Measurements from ENCODE around the gene FMO5. TPM values are rescaled to one million over a fixed set of nuclear protein-coding genes. Genes with fewer than 3 reads are reported as not detected.

Gene FMO5
- polyA plus RNA-seq, 1 donor from 2014 or later, result not detected

DNA sequence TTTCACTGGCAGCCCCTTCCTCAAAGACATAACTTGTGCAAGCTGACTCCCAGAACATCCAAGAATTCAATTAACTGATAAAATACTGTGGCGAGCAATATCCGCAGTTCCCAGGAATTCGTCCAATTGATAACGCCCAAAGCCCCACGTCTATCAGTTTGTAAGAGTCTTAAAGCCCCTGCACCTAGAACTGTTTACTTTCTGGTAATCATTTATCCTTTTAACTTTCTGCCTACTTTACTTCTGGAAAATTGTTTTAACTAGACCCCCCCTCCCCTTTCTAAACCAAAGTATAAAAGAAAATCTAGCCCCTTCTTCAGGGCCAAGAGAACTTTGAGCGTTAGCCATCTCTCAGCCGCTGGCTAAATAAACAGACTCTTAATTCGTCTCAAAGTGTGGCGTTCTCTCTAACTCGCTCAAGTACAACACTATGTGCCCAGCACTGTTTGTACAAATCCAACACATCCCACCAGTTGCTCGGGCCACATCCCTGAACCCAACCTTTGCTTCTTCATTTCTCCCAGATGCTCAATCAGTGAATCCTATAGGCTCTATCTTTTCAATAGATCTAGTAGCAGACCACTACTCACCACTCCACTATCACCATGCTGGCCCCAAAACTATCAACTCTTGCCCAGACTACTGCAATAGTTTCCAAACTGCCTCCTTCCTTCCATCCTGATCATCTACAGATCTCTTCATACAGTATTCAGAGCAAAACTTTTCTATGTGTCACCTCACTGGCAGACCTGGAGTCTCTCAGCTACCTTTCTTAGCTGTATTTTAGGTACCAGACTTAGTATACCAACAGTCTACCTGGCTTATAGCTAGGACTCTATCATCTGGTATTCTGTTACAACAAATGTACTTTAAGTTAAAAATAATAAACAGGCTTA is 14.0 kb upstream of the FMO5 start:
- no peak overlapping the region for H2AFZ ChIP-seq (ENCODE audit: low read depth, low read length)
- no peak overlapping the region for H3K27ac ChIP-seq (ENCODE audit: low read length)
- no peak for TF ChIP-seq TAF1 (IDR thresholded peaks at IDR 0.05; ENCODE audit: low read depth)
- no peak for TF ChIP-seq POLR2AphosphoS5 (IDR thresholded peaks at IDR 0.05)
- TF ChIP-seq, protein P1, sequence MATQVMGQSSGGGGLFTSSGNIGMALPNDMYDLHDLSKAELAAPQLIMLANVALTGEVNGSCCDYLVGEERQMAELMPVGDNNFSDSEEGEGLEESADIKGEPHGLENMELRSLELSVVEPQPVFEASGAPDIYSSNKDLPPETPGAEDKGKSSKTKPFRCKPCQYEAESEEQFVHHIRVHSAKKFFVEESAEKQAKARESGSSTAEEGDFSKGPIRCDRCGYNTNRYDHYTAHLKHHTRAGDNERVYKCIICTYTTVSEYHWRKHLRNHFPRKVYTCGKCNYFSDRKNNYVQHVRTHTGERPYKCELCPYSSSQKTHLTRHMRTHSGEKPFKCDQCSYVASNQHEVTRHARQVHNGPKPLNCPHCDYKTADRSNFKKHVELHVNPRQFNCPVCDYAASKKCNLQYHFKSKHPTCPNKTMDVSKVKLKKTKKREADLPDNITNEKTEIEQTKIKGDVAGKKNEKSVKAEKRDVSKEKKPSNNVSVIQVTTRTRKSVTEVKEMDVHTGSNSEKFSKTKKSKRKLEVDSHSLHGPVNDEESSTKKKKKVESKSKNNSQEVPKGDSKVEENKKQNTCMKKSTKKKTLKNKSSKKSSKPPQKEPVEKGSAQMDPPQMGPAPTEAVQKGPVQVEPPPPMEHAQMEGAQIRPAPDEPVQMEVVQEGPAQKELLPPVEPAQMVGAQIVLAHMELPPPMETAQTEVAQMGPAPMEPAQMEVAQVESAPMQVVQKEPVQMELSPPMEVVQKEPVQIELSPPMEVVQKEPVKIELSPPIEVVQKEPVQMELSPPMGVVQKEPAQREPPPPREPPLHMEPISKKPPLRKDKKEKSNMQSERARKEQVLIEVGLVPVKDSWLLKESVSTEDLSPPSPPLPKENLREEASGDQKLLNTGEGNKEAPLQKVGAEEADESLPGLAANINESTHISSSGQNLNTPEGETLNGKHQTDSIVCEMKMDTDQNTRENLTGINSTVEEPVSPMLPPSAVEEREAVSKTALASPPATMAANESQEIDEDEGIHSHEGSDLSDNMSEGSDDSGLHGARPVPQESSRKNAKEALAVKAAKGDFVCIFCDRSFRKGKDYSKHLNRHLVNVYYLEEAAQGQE (IDR thresholded peaks at IDR 0.05; ENCODE audit: borderline replicate concordance), result no peak
- TF ChIP-seq EZH2 (IDR thresholded peaks at IDR 0.05; ENCODE audit: borderline replicate concordance, insufficient read depth, low read length, poor library complexity, severe bottlenecking), result no peak
- no peak for TF ChIP-seq MXI1 (conservative IDR thresholded peaks at IDR 0.05; ENCODE audit: poor library complexity, severe bottlenecking)
- TF ChIP-seq EP300 (conservative IDR thresholded peaks at IDR 0.05; ENCODE audit: poor library complexity, severe bottlenecking), result no peak
- TF ChIP-seq, protein P2, sequence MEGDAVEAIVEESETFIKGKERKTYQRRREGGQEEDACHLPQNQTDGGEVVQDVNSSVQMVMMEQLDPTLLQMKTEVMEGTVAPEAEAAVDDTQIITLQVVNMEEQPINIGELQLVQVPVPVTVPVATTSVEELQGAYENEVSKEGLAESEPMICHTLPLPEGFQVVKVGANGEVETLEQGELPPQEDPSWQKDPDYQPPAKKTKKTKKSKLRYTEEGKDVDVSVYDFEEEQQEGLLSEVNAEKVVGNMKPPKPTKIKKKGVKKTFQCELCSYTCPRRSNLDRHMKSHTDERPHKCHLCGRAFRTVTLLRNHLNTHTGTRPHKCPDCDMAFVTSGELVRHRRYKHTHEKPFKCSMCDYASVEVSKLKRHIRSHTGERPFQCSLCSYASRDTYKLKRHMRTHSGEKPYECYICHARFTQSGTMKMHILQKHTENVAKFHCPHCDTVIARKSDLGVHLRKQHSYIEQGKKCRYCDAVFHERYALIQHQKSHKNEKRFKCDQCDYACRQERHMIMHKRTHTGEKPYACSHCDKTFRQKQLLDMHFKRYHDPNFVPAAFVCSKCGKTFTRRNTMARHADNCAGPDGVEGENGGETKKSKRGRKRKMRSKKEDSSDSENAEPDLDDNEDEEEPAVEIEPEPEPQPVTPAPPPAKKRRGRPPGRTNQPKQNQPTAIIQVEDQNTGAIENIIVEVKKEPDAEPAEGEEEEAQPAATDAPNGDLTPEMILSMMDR (IDR thresholded peaks at IDR 0.05; ENCODE audit: poor library complexity, severe bottlenecking), result no peak
- TF ChIP-seq SMC3 (conservative IDR thresholded peaks at IDR 0.05; ENCODE audit: poor library complexity), result no peak
- no peak for TF ChIP-seq RAD21 (conservative IDR thresholded peaks at IDR 0.05)
- H4K20me1 ChIP-seq (ENCODE audit: insufficient read depth), result no peaks in the 10 kb centered on the region
- no peaks in the 10 kb centered on the region for H3K9me2 ChIP-seq (ENCODE audit: insufficient read depth, low read length)
- H3K4me2 ChIP-seq (ENCODE audit: low read length), result no peak overlapping the region
- H3K9ac ChIP-seq (ENCODE audit: low read length), result no peak overlapping the region
- H3K9me3 ChIP-seq (ENCODE audit: low read length), result peaks cover 3% of the 10 kb centered on the region
- H3K36me3 ChIP-seq (ENCODE audit: insufficient read depth, low read length), result no peaks in the 10 kb centered on the region
- no peak overlapping the region for H3K4me3 ChIP-seq (ENCODE audit: low read length)
- no peaks in the 10 kb centered on the region for H3F3A ChIP-seq (ENCODE audit: insufficient read depth, low read length, poor library complexity, severe bottlenecking)
- H3K79me2 ChIP-seq (replicated peaks; ENCODE audit: insufficient read depth, low read length), result peaks cover 1% of the 10 kb centered on the region
- no peaks in the 10 kb centered on the region for H3K27me3 ChIP-seq (ENCODE audit: insufficient read depth, low read depth, low read length)

DNA sequence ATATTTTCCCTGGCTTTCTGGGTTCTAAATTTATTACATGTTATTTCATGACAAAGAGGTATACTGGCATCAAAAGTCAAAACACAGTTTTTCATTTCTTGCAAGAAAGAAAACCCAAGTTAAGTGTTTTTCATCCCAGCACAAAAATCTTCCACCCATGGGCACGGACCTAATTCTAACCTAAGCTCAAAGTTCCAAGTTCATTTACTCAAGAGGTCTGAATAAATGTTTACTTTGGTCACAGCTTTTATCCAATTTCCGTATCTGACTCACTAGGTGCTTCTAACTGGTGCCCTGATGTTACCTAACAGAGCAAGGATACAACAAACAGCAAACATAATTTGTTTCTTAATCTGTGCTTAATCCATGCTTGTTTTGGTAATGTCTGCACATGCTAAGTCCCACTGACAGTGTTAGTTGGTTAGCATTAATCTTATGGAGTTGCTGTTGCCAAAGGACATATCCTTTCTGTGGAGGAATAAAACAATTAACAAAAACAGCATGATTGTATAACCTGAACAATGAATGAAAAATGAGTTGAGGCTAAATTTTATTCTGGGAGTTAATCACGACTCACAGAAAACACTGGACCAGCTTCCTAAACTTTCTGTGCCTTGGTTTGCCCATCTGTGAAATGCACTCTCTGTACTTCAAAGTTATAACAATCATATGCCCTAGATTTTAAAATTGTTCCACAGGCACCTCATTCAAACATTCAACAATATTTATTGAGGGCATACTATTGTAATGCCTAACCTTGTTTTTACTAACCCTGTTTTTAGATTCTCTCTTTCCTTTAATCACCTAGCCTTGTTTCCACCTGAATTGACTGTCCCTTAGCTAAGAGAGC is 13.1 kb upstream of the FMO5 start:
- Histone ChIP-seq H2AFZ (ENCODE audit: low read depth, low read length) (no peak overlapping the region), H3K9me3 (ENCODE audit: low read length) (peaks cover 3% of the 10 kb centered on the region), H3K79me2 (replicated peaks; ENCODE audit: insufficient read depth, low read length) (no peaks in the 10 kb centered on the region), H3F3A (ENCODE audit: insufficient read depth, low read length, poor library complexity, severe bottlenecking) (no peaks in the 10 kb centered on the region), H3K9ac (ENCODE audit: low read length) (no peak overlapping the region), H3K27ac (ENCODE audit: low read length) (no peak overlapping the region), H3K4me3 (ENCODE audit: low read length) (no peak overlapping the region), H3K9me2 (ENCODE audit: insufficient read depth, low read length) (no peaks in the 10 kb centered on the region), H3K36me3 (ENCODE audit: insufficient read depth, low read length) (no peaks in the 10 kb centered on the region), H3K4me2 (ENCODE audit: low read length) (no peak overlapping the region), H3K27me3 (ENCODE audit: insufficient read depth, low read depth, low read length) (no peaks in the 10 kb centered on the region), H4K20me1 (ENCODE audit: insufficient read depth) (no peaks in the 10 kb centered on the region)
- TF ChIP-seq MXI1 (conservative IDR thresholded peaks at IDR 0.05; ENCODE audit: poor library complexity, severe bottlenecking) (no peak), EZH2 (IDR thresholded peaks at IDR 0.05; ENCODE audit: borderline replicate concordance, insufficient read depth, low read length, poor library complexity, severe bottlenecking) (no peak), RAD21 (conservative IDR thresholded peaks at IDR 0.05) (no peak), TAF1 (IDR thresholded peaks at IDR 0.05; ENCODE audit: low read depth) (no peak), EP300 (conservative IDR thresholded peaks at IDR 0.05; ENCODE audit: poor library complexity, severe bottlenecking) (no peak), SMC3 (conservative IDR thresholded peaks at IDR 0.05; ENCODE audit: poor library complexity) (no peak), POLR2AphosphoS5 (IDR thresholded peaks at IDR 0.05) (no peak)
- TF ChIP-seq, protein P2 (IDR thresholded peaks at IDR 0.05; ENCODE audit: poor library complexity, severe bottlenecking), result no peak
- TF ChIP-seq, protein P1 (IDR thresholded peaks at IDR 0.05; ENCODE audit: borderline replicate concordance), result no peak
